Natural killer cell treated with Interleukin-12 subunit alpha and Interleukin-12 subunit beta and Interleukin-15 and Interleukin-18, amount 100 ng/mL, for 72 hours (primary cell): ENCODE data around the gene PPP1R9B. TPM values are rescaled to one million over a fixed set of nuclear protein-coding genes. Genes with fewer than 3 reads are reported as not detected.

Experiments
- ATAC-seq, 2 donors: fragments of 150-1000 bp; cut with Tn5 transposase in 1 of 2; sonication (Bioruptor Pico), chemical (Tn5 transposase) in 1 of 2; 2 replicates each; pipeline ENCODE4 v1.10.0; 2021
- DNase-seq: peaks from one replicate; pipeline ENCODE4 v3.0.0; 2022; ENCODE audit warnings: low spot score
- H3K27ac Mint-ChIP-seq, 2 donors: 1 replicate in 1 of 2; 2 replicates in 1 of 2; pipeline ENCODE4 v1.8.0; 2022; ENCODE audit warnings: mixed read lengths in 2 of 2, mild to moderate bottlenecking in 1 of 2, moderate library complexity in 1 of 2
- H3K27me3 Mint-ChIP-seq, 2 donors: 1 replicate in 1 of 2; 2 replicates in 1 of 2; pipeline ENCODE4 v1.8.0; 2022; ENCODE audit warnings: mixed read lengths in 2 of 2
- H3K36me3 Mint-ChIP-seq: one replicate; pipeline ENCODE4 v1.8.0; 2022; ENCODE audit warnings: mixed read lengths
- H3K4me1 Mint-ChIP-seq, 2 donors: 1 replicate in 1 of 2; 2 replicates in 1 of 2; pipeline ENCODE4 v1.8.0; 2022; ENCODE audit warnings: low read depth in 2 of 2, mixed read lengths in 2 of 2, mild to moderate bottlenecking in 1 of 2
- H3K4me3 Mint-ChIP-seq: one replicate; pipeline ENCODE4 v1.8.0; 2022; ENCODE audit warnings: mixed read lengths
- H3K9me3 Mint-ChIP-seq: 2 replicates; pipeline ENCODE4 v1.8.0; 2022; ENCODE audit warnings: mixed read lengths
- total RNA-seq, 2 donors: library from RNA; stranded (reverse); gene quantifications; one replicate each; pipeline ENCODE4 v1.2.3, GENCODE V29; 2022

PPP1R9B gene
- total RNA-seq, 2 donors from 2014 or later = 96.0 to 110 TPM

- DNase-seq (no peak), ATAC-seq (no peak)
- Mint-ChIP-seq H3K4me1 (no peaks in the 10 kb centered on the region), H3K36me3 (no peaks in the 10 kb centered on the region), H3K9me3 (no peaks in the 10 kb centered on the region), H3K27ac (no peak overlapping the region), H3K4me3 (no peak overlapping the region), H3K27me3 (peaks cover 0 to 3% of the 10 kb centered on the region in 2 donors)
Observed at GRCh38 chr17:50191359-50192143, 41.1 kb upstream of the PPP1R9B start.

GRCh38 chr17:50190603-50191358 lies 40.3 kb upstream of the PPP1R9B start:
- no peaks in the 10 kb centered on the region for H3K9me3 Mint-ChIP-seq
- no peaks in the 10 kb centered on the region for H3K36me3 Mint-ChIP-seq
- H3K27ac Mint-ChIP-seq = no peak overlapping the region
- peaks cover 0 to 3% of the 10 kb centered on the region in 2 donors for H3K27me3 Mint-ChIP-seq
- ATAC-seq (no peak), DNase-seq (no peak)
- no peaks in the 10 kb centered on the region for H3K4me1 Mint-ChIP-seq
- no peak overlapping the region for H3K4me3 Mint-ChIP-seq

GRCh38 chr17:50190293-50190602 lies 39.8 kb upstream of the PPP1R9B start:
- DNase-seq = no peak
- H3K27ac Mint-ChIP-seq = no peak overlapping the region
- no peaks in the 10 kb centered on the region for H3K9me3 Mint-ChIP-seq
- ATAC-seq = no peak
- no peaks in the 10 kb centered on the region for H3K27me3 Mint-ChIP-seq
- no peaks in the 10 kb centered on the region for H3K4me1 Mint-ChIP-seq
- no peak overlapping the region for H3K4me3 Mint-ChIP-seq
- H3K36me3 Mint-ChIP-seq = no peaks in the 10 kb centered on the region

GRCh38 chr17:50189550-50190292 lies 39.2 kb upstream of the PPP1R9B start:
- H3K27ac Mint-ChIP-seq = no peak overlapping the region
- DNase-seq = no peak
- no peaks in the 10 kb centered on the region for H3K27me3 Mint-ChIP-seq
- H3K9me3 Mint-ChIP-seq = no peaks in the 10 kb centered on the region
- no peak overlapping the region for H3K4me3 Mint-ChIP-seq
- no peaks in the 10 kb centered on the region for H3K4me1 Mint-ChIP-seq
- no peak for ATAC-seq
- no peaks in the 10 kb centered on the region for H3K36me3 Mint-ChIP-seq

GRCh38 chr17:50188921-50189549 lies 38.6 kb upstream of the PPP1R9B start:
- Mint-ChIP-seq H3K4me1 (peaks cover 2% of the 10 kb centered on the region in 2 donors), H3K27ac (no peak overlapping the region), H3K9me3 (no peaks in the 10 kb centered on the region)

GRCh38 chr17:50188531-50188920 lies 38.0 kb upstream of the PPP1R9B start:
- DNase-seq = no peak
- Mint-ChIP-seq H3K36me3 (no peaks in the 10 kb centered on the region), H3K9me3 (no peaks in the 10 kb centered on the region), H3K4me1 (peaks cover 7% of the 10 kb centered on the region in 2 donors), H3K27me3 (peaks cover 0 to 3% of the 10 kb centered on the region in 2 donors), H3K4me3 (no peak overlapping the region), H3K27ac (no peak overlapping the region)
- ATAC-seq = no peak

More at GRCh38 chr17:50188921-50189549, 38.6 kb upstream of the PPP1R9B start:
- ATAC-seq = no peak
- Mint-ChIP-seq H3K27me3 (no peaks in the 10 kb centered on the region), H3K4me3 (no peak overlapping the region), H3K36me3 (no peaks in the 10 kb centered on the region)
- no peak for DNase-seq

GRCh38 chr17:50187751-50188530 lies 37.5 kb upstream of the PPP1R9B start:
- Mint-ChIP-seq H3K4me3 (no peak overlapping the region), H3K36me3 (no peaks in the 10 kb centered on the region), H3K4me1 (peaks cover 11% of the 10 kb centered on the region in 2 donors), H3K9me3 (no peaks in the 10 kb centered on the region), H3K27me3 (peaks cover 0 to 3% of the 10 kb centered on the region in 2 donors), H3K27ac (no peak overlapping the region)
- ATAC-seq (no peak), DNase-seq (no peak)

GRCh38 chr17:50187394-50187725 lies 36.9 kb upstream of the PPP1R9B start:
- H3K27me3 Mint-ChIP-seq = peaks cover 0 to 3% of the 10 kb centered on the region in 2 donors
- H3K36me3 Mint-ChIP-seq = no peaks in the 10 kb centered on the region
- no peak overlapping the region for H3K4me3 Mint-ChIP-seq
- no peak overlapping the region for H3K27ac Mint-ChIP-seq
- ATAC-seq (no peak), DNase-seq (no peak)
- H3K4me1 Mint-ChIP-seq = peaks cover 13 to 14% of the 10 kb centered on the region in 2 donors
- H3K9me3 Mint-ChIP-seq = no peaks in the 10 kb centered on the region

GRCh38 chr17:50186661-50187393 lies 36.4 kb upstream of the PPP1R9B start:
- H3K27ac Mint-ChIP-seq = no peak overlapping the region
- DNase-seq (no peak), ATAC-seq (no peak)
- H3K36me3 Mint-ChIP-seq = no peaks in the 10 kb centered on the region
- no peak overlapping the region for H3K4me3 Mint-ChIP-seq
- peaks cover 0 to 5% of the 10 kb centered on the region in 2 donors for H3K27me3 Mint-ChIP-seq
- H3K4me1 Mint-ChIP-seq = peaks cover 13 to 16% of the 10 kb centered on the region in 2 donors
- no peaks in the 10 kb centered on the region for H3K9me3 Mint-ChIP-seq

- Mint-ChIP-seq H3K4me1 (peaks cover 13 to 19% of the 10 kb centered on the region in 2 donors), H3K9me3 (no peaks in the 10 kb centered on the region), H3K36me3 (no peaks in the 10 kb centered on the region), H3K27me3 (peaks cover 0 to 7% of the 10 kb centered on the region in 2 donors), H3K27ac (no peak overlapping the region), H3K4me3 (no peak overlapping the region)
- no peak for ATAC-seq
- DNase-seq = no peak
Observed at GRCh38 chr17:50185631-50186471, 35.4 kb upstream of the PPP1R9B start.

GRCh38 chr17:50184611-50185398 lies 34.3 kb upstream of the PPP1R9B start:
- H3K4me3 Mint-ChIP-seq = no peak overlapping the region
- ATAC-seq (no peak), DNase-seq (no peak)
- H3K9me3 Mint-ChIP-seq = no peaks in the 10 kb centered on the region
- H3K27me3 Mint-ChIP-seq = peaks cover 0 to 7% of the 10 kb centered on the region in 2 donors
- H3K4me1 Mint-ChIP-seq = peaks cover 13 to 19% of the 10 kb centered on the region in 2 donors
- no peak overlapping the region for H3K27ac Mint-ChIP-seq
- no peaks in the 10 kb centered on the region for H3K36me3 Mint-ChIP-seq
